GM21825 (cell line): ENCODE data around the gene CLSTN2.

Source experiments
- ATAC-seq: cut with Tn5 transposase; IDR thresholded peaks from one replicate; pipeline ENCODE4 v1.9.1; 2021; ENCODE audit warnings: mild to moderate bottlenecking, moderate library complexity; ENCODE audit not compliant: unreplicated experiment

Gene CLSTN2

DNA sequence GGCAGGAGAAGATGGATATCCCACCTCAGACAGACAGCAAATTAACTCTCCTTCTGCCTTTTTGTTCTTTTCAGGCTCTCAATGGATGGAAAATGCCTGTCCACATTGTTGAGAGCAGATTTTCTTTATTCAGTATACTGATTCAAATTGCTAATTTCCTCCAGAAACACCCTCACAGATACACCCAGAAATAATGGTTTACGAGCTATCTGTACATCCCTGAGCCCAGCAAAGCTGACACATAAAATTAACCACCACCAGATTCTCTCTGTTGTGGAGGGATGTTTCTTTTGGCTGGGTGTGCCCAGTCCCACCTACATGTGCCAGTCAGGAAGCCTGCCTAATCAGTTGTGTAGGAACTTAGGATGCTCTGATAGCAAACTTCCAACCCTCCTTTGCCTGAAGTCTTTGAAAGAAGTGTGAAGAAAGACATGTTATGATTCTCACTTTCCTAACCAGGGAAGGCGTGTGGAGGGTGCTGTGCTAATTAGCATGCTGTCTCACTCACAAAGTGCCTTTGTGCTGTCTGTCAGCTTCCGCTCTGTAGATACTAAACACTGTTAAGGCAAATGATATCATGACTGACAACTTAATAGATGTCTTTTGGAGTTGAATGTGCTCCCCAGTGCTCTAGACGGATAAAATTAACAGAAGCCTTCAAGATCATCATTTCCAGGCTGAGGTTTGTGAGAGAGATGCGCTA is 208.5 kb downstream of the CLSTN2 start:
- ATAC-seq: no peak

DNA sequence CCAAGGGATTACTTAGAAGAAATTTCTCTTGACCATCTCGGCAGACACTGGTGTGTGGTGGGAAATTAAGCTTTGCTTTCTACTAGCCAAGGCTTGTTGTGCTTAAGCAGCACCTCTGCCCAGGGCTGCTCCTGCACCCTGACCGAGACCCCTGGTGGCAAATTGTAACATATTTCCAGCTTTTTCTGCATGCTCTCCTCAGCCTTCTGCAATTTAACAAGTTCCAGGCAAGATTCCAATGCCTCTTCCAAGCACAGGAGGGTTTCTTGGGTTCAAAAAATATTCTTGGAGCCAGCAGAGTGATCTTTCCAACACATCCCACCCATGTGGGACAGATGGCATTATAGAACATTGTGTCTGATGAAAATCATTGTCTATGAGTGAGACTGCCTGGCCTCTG is 210.5 kb downstream of the CLSTN2 start:
- no peak for ATAC-seq

- no peak for ATAC-seq
These were observed 211.7 kb downstream of the CLSTN2 start for GRCh38 chr3:140146668-140147067.

GRCh38 chr3:140147965-140148490 is 213.0 kb downstream of the CLSTN2 start:
- no peak for ATAC-seq

DNA sequence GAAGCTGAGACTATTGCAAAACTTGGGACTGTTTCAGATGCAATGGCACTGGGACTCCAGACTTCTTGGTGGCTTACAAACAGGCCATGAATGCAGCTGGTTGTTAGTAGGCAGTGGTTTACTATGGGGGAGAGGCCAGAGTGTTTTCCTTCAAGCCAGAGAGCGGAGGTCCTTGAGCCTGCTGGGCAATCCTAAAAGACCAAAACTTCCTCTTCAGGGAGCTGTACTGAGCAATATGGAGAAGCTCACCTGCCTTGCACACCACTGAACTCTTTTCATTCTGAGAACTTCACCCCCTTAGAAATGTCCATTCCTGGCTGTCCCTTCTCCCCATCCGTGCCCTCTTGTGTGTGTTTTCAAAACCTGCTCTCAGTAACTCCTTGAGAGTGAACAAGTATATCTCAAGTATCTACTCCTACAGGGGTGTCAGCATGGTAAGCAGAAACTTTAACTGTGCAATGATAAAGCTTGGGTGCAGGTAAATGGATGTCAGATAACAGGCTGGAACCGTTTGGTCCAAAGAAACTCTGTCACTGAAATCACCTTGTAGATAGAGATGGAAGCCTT is 213.9 kb downstream of the CLSTN2 start:
- ATAC-seq: no peak

DNA sequence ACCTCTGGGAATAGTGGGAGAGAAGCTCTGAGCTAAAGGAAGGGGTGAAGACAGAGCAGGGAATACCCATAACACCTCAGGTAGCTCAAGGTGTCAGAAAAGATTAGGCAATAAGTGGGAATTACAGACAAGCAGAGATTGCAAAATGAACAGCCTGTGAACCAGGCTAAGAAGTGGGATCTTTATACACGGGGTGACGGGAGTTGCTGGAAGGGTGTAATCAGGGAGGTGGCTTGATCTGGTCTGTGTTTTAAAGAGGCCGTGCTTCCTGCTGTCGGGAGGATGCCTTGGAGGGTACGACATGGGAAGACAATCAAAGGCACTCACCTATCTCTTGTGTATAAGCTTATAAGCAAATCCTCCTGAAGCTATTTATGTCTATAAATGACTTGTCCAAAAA is 216.3 kb downstream of the CLSTN2 start:
- ATAC-seq: no peak

- no peak for ATAC-seq
These were observed 218.1 kb downstream of the CLSTN2 start for GRCh38 chr3:140152851-140153639.

- no peak for ATAC-seq
These were observed 218.8 kb downstream of the CLSTN2 start for GRCh38 chr3:140153736-140154135.

- no peak for ATAC-seq
These were observed 222.2 kb downstream of the CLSTN2 start for GRCh38 chr3:140157161-140157560.

GRCh38 chr3:140159646-140160045 is 224.7 kb downstream of the CLSTN2 start:
- no peak for ATAC-seq

DNA sequence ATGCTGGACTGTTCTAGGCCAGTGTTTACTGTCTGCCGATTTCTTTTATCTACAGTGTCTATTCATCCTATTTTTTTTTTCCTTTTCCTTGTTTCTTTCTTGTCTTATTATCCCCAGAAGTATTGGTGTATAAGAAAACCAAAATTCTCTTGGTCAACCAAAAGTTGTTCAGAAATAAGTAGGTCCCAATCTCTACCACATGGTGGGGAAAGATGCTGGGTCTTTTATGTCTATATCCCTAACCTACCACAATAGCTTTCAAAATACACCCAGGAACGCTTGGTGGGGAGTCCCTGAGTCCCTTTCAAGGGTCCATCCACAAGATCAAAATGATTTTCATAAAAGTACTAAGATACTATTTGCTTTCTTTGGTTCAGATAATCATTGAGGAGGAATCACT is 225.6 kb downstream of the CLSTN2 start:
- no peak for ATAC-seq

- ATAC-seq: no peak
These were observed 227.6 kb downstream of the CLSTN2 start for GRCh38 chr3:140162551-140162950.

DNA sequence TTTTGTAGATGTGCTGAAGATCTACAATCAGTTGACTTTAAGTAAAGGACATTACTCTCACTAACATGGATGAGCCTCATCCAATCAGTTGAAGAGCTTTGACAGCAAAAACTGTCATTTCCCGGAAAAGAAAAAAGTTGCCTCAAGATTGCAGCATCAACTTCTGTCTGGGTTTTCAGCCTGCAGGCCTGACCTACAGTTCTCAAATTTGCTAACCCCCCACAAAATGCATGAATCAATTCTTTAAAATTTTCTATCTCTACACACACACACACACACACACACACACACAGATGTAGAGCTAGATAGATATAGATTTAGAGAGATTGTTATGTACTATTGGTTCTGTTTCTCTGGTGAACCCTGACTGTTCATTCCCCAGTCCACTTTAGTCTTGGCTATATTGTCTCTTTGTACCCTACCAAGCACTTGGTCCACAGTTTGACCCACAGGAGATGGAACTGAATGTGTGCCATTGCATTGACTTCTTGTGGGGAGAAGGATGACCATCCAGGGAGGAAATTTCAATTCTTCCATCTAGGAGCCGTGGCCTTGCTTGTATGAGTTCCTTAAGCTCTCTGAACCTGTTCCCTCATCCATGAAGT is 228.3 kb downstream of the CLSTN2 start:
- ATAC-seq: no peak

DNA sequence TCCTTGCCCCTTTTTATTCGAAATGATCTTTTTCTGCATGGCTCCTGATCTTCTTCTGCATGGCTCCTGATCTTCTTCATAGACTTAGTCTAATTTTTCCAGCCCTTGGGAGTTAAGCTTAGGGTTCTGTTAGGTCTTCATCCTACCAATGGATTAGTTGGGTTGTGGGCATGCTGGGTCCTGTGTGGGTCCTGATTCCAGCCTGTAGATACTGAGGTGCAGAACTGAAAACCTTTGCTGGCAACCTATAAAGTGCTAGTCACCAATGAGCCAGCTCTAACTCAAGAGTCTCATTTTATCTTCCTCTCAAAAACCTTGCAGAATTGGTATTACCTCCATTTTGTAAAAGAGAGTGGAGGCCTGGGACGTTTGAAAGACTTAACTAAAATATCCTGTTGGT is 229.2 kb downstream of the CLSTN2 start:
- ATAC-seq: no peak

DNA sequence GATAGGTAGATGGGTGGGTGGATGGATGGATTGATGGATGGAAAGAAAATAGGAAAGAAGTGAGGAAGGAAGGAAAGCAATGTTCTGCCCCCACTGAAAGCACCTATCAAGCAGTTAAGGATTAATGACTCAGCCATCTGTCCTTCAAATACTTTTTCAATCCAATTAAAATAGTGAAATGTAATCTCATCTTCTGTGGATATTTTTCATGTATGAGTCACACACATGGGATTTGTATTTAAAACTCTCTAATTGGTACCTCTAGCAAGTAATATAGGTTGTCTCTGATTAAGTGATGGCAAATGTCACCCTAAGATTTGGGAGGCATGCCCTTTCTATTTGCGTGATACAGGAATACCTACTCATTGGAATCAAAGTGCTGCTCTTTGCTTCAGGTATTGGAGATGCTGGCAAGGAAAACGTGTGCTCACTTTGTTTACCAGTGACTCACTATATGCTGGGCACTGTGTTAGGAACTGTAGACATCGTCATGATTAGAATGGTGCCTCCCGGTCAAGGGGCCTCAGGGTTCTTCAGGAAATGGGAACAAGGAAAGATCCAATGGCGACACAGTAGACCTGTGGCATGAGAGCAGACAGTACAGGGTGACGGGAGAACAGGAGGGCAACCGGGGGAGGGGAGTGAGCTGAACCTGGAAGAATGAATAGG is 230.1 kb downstream of the CLSTN2 start:
- ATAC-seq: no peak

DNA sequence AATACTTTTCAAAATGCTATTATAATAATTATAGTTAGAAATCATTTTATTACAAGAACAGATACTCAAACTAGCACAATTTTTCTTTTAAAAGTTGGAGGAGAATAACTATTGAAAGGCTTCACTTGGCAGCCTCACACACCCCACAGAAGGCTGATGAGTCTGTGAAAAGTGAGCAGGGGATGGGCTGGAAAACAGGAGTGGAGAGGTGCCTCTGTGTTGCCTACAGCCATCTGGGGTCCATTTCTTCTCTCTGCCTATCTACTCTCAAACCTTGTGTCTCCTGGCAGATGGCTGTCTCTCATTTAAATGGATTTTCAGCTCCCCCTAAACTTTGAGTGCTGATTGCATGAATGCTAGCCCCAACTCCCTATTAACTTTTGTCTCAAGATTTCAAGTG is 230.8 kb downstream of the CLSTN2 start:
- ATAC-seq: no peak

DNA sequence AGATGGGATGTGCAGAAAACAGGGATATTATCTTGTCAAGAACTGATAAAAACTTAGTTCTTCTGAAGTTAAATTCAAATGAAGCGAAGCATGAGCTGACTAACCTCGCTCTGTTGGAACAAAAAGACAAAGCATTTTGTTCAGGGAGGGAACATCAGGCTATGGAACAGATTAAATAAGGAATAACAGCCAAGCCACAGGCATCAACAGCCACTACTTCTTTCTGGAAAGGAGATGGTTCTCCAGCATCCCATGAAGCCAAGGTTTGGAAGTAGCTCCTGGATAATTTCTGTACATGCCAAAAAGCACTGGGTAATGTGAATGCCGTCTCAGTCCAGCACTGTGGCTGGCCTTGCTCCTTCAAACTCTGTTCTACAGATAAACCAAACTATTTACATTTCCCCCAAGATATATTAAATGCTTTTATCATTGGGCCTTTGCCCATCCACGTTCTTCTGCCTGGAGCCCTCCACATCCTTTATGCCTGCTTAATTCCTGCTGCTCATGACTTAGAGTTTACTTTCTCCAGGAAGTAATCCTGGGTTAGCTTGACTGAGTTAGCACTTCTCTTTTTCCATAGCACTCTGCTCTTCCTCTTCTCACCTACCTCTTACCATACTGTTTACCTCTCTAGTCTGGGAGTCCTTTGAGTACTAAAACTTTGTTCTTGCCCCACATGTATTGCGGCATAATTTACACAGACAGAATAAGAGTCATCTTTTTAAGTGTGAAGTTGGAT is 232.0 kb downstream of the CLSTN2 start:
- no peak for ATAC-seq

DNA sequence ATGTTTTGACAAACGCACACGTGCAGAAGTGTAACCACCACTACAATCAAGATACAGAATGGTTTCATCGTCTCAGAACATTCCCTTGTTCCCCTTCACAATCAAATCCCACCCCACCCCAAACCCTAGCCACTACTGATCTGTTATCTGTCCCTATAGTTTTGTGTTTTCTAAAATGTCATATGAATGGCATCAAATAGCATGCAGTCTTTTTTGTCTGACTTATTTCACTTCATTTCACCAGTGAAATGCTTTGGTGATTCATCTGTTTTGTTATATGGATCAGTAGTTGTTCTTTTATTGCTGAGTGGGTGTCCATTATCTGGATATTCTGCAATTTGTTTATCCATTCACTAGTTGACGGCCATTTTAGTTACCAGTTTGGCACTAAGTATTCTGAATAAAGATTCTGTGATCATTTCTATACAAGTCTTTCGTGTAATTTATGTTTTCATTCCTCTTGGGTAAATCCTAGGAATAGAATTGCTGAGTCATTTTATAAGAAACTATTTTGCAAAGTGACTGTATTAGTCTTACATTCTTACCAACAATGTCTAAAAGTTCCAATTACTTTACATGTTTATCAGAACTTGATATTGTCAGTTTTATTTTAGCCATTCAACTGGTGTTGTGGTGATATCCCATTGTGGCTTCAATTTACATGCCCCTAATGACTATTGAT is 232.8 kb downstream of the CLSTN2 start:
- ATAC-seq: no peak

DNA sequence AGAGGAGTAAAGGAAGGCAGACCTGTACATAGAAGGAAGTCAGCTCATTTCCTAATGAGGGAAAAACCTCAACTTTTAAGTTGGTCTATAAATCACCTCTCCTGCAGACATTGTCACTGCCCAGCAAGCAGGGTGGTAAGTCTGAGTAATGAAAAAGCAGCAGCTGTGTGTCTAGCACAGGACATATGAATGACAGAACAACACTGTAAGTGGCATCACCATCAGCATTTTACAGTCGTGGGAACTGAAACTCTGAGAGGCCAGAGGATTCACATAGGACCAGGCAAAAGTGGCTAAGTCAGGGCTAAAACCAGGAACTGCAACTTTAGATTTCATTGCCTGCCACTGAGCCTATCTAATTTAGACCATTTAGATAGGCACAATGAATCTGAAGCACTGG is 235.6 kb downstream of the CLSTN2 start:
- peak; percentile 99 for ATAC-seq

- ATAC-seq: no peak
These were observed 241.5 kb downstream of the CLSTN2 start for GRCh38 chr3:140176526-140176925.
